IMR-90 (cell line): Measurements from ENCODE around the gene METTL8. TPM values are rescaled to one million over a fixed set of nuclear protein-coding genes. Genes with fewer than 3 reads are reported as not detected.

Experiments
- ATAC-seq: fragments of 200-7000 bp; cut with Tn5 transposase; 2 replicates; pipeline ENCODE4 v1.9.1; 2020; ENCODE audit warnings: low read depth, mild to moderate bottlenecking, moderate library complexity
- BruUV-seq: library from RNA; stranded (reverse); fragments of 400-500 nt; replicated peaks from 2 replicates; lab custom pipeline; 2021; lab: Mats Ljungman, UMichigan
- CTCF ChIA-PET: fragments of 300-600 bp; formaldehyde crosslinking; extraction: SDS; loops from one replicate; lab custom pipeline; 2021; ENCODE audit warnings: antibody characterized with exemption; lab: Yijun Ruan, JAX
- POLR2A ChIA-PET: fragments of 300-600 bp; sonication (Branson Sonifier 250); formaldehyde crosslinking; loops from one replicate; lab custom pipeline; 2022; ENCODE audit warnings: antibody characterized with exemption; ENCODE audit not compliant: unreplicated experiment; lab: Charles Lee
- DNase-seq: peaks from one replicate; pipeline ENCODE4 v3.0.0; 2013
- H2AFZ ChIP-seq: replicated peaks from 2 replicates; pipeline ENCODE3; 2013; ENCODE audit warnings: low read length, mild to moderate bottlenecking; ENCODE audit not compliant: poor library complexity
- H2AK5ac ChIP-seq: 2 replicates; pipeline ENCODE4 v1.6.1; 2013; ENCODE audit warnings: low read depth, low read length, inconsistent platforms
- H2AK9ac ChIP-seq: replicated peaks from 2 replicates; pipeline ENCODE3; 2013; ENCODE audit warnings: mild to moderate bottlenecking, low read depth, low read length, moderate library complexity; ENCODE audit not compliant: poor library complexity
- H2BK120ac ChIP-seq: 2 replicates; pipeline ENCODE4 v1.6.1; 2013; ENCODE audit warnings: low read depth, low read length, inconsistent platforms
- H2BK15ac ChIP-seq: 3 replicates; pipeline ENCODE4 v1.6.1; 2013; ENCODE audit warnings: low read depth, low read length, inconsistent platforms
- H2BK20ac ChIP-seq: 2 replicates; pipeline ENCODE4 v1.6.1; 2013; ENCODE audit warnings: low read depth, mild to moderate bottlenecking, inconsistent platforms, low read length, moderate library complexity
- H2BK5ac ChIP-seq: 2 replicates; pipeline ENCODE4 v1.6.1; 2013; ENCODE audit warnings: mild to moderate bottlenecking, low read depth, low read length, inconsistent platforms; ENCODE audit not compliant: poor library complexity, severe bottlenecking
- H3K14ac ChIP-seq: replicated peaks from 2 replicates; pipeline ENCODE4 v1.6.1; 2013; ENCODE audit warnings: low read depth, low read length, inconsistent platforms
- H3K18ac ChIP-seq: 2 replicates; pipeline ENCODE4 v1.6.1; 2013; ENCODE audit warnings: low read depth, low read length, control low read depth
- H3K23ac ChIP-seq: 2 replicates; pipeline ENCODE4 v1.6.1; 2013; ENCODE audit warnings: low read depth, low read length, inconsistent platforms
- H3K27ac ChIP-seq: 2 replicates; pipeline ENCODE4 v1.5.1; 2013; ENCODE audit warnings: mild to moderate bottlenecking, control low read depth, low read length; ENCODE audit not compliant: insufficient read depth
- H3K27me3 ChIP-seq: 2 replicates; pipeline ENCODE4 v1.6.1; 2013; ENCODE audit warnings: low read length; ENCODE audit not compliant: control insufficient read depth, insufficient read depth
- H3K36me3 ChIP-seq: 2 replicates; pipeline ENCODE4 v1.6.1; 2013; ENCODE audit warnings: low read length, mixed read lengths; ENCODE audit not compliant: control insufficient read depth, insufficient read depth
- H3K4ac ChIP-seq: 2 replicates; pipeline ENCODE4 v1.6.1; 2013; ENCODE audit warnings: low read depth, low read length, inconsistent platforms
- H3K4me1 ChIP-seq: 2 replicates; pipeline ENCODE4 v1.6.1; 2013; ENCODE audit warnings: low read length, mixed read lengths; ENCODE audit not compliant: control insufficient read depth, insufficient read depth
- H3K4me2 ChIP-seq: 2 replicates; pipeline ENCODE4 v1.6.1; 2013; ENCODE audit warnings: low read depth, mild to moderate bottlenecking, control low read depth, low read length, moderate library complexity
- H3K4me3 ChIP-seq: 2 replicates; pipeline ENCODE4 v1.5.1; 2013; ENCODE audit warnings: low read depth, mild to moderate bottlenecking, control low read depth, low read length, moderate library complexity; ENCODE audit not compliant: insufficient read depth
- H3K56ac ChIP-seq: 2 replicates; pipeline ENCODE4 v1.6.1; 2013; ENCODE audit warnings: low read length, inconsistent platforms; ENCODE audit not compliant: insufficient read depth; ENCODE audit errors: extremely low read depth
- H3K79me1 ChIP-seq, 2 experiments: 2 replicates each; pipeline ENCODE4 v1.6.1; 2013; ENCODE audit warnings: low read length in 2 of 2, inconsistent platforms in 1 of 2, low read depth in 1 of 2
- H3K9ac ChIP-seq: 2 replicates; pipeline ENCODE4 v1.6.1; 2013; ENCODE audit warnings: low read depth, low read length, control low read depth
- H3K9me1 ChIP-seq: 2 replicates; pipeline ENCODE4 v1.6.1; 2013; ENCODE audit warnings: low read length, inconsistent platforms; ENCODE audit not compliant: insufficient read depth
- H3K9me3 ChIP-seq: 2 replicates; pipeline ENCODE4 v1.6.1; 2013; ENCODE audit warnings: low read length; ENCODE audit not compliant: control insufficient read depth, insufficient read depth
- H4K20me1 ChIP-seq: 2 replicates; pipeline ENCODE4 v1.6.1; 2013; ENCODE audit warnings: low read length, inconsistent platforms; ENCODE audit not compliant: insufficient read depth
- H4K5ac ChIP-seq: 2 replicates; pipeline ENCODE4 v1.6.1; 2013; ENCODE audit warnings: mild to moderate bottlenecking, low read depth, low read length, control low read depth
- H4K8ac ChIP-seq, 2 experiments: 2 replicates each; pipeline ENCODE4 v1.6.1; 2013; ENCODE audit warnings: low read depth in 2 of 2, low read length in 2 of 2, control low read depth in 1 of 2, inconsistent platforms in 1 of 2
- H4K91ac ChIP-seq: 2 replicates; pipeline ENCODE4 v1.6.1; 2013; ENCODE audit warnings: low read depth, low read length, inconsistent platforms; ENCODE audit not compliant: insufficient read depth
- BHLHE40 ChIP-seq: fragments of 150-350 bp; IDR thresholded peaks from 2 replicates; pipeline ENCODE4 v1.6.1; 2016; ENCODE audit warnings: mild to moderate bottlenecking, low read depth, low read length
- CHD1 ChIP-seq: IDR thresholded peaks from 2 replicates; pipeline ENCODE4 v1.6.1; 2012; ENCODE audit warnings: low read depth, low read length, improper control_type of control experiment
- FOS ChIP-seq: fragments of 150-350 bp; IDR thresholded peaks from 2 replicates; pipeline ENCODE4 v1.6.1; 2016; ENCODE audit warnings: low read depth, low read length
- MAFK ChIP-seq: IDR thresholded peaks from 2 replicates; pipeline ENCODE4 v1.6.1; 2012; ENCODE audit warnings: low read depth, low read length, improper control_type of control experiment
- MAZ ChIP-seq: IDR thresholded peaks from 2 replicates; pipeline ENCODE4 v1.6.1; 2012; ENCODE audit warnings: low read depth, mild to moderate bottlenecking, low read length, improper control_type of control experiment, moderate library complexity, borderline replicate concordance
- MXI1 ChIP-seq: IDR thresholded peaks from 2 replicates; pipeline ENCODE4 v1.6.1; 2012; ENCODE audit warnings: low read depth, mild to moderate bottlenecking, low read length, moderate library complexity, borderline replicate concordance
- POLR2A ChIP-seq: IDR thresholded peaks from 2 replicates; pipeline ENCODE4 v1.6.1; 2012; ENCODE audit warnings: mild to moderate bottlenecking, low read depth, low read length
- RCOR1 ChIP-seq: IDR thresholded peaks from 2 replicates; pipeline ENCODE4 v1.6.1; 2012; ENCODE audit warnings: mild to moderate bottlenecking, low read length, improper control_type of control experiment; ENCODE audit not compliant: insufficient replicate concordance
- RFX5 ChIP-seq: IDR thresholded peaks from 2 replicates; pipeline ENCODE4 v1.8.0; 2012; ENCODE audit warnings: low read depth, mild to moderate bottlenecking, low read length, moderate library complexity
- SMC3 ChIP-seq: fragments of 150-350 bp; IDR thresholded peaks from 2 replicates; pipeline ENCODE4 v1.6.1; 2016; ENCODE audit warnings: low read depth, mild to moderate bottlenecking, antibody characterized with exemption, low read length, moderate library complexity
- WGBS, 2 experiments: methylation state at CpG; one replicate each; pipeline versions ENCODE4 v1.1.5 to v1.1.7; 2013; ENCODE audit warnings: missing lambda C conversion rate in 2 of 2; ENCODE audit not compliant: insufficient read length in 1 of 2; ENCODE audit errors: extremely low coverage in 2 of 2; 5-methylcytosine and 5-hydroxymethylcytosine counted together
- dilution Hi-C: fragments of 300-500 bp; cut with HindIII; formaldehyde crosslinking; loops from one replicate; pipeline ENCODE4 v1.14.3; 2018; ENCODE audit warnings: low sequenced_read_pairs; ENCODE audit not compliant: unreplicated experiment
- in situ Hi-C: fragments of 300-500 bp; cut with MboI; formaldehyde crosslinking; loops from 3 replicates; pipeline ENCODE4 v1.14.3; 2019; ENCODE audit warnings: low sequenced_read_pairs, inconsistent platforms, mixed read lengths
- intact Hi-C: fragments of 100-400 bp; cut with micrococcal nuclease; formaldehyde crosslinking; loops from 2 replicates; pipeline ENCODE4 v1.10.0; 2022
- polyA plus RNA-seq, 3 experiments: library from polyadenylated mRNA; depleted of rRNA; stranded (reverse); fragments of >200 nt; gene quantifications; 2 replicates each; pipeline ENCODE4 v1.2.3, GENCODE V29; 2012; ENCODE audit warnings: low replicate concordance in 1 of 3
- total RNA-seq: library from RNA; depleted of rRNA; stranded (reverse); fragments of >200 nt; gene quantifications from 2 replicates; pipeline ENCODE4 v1.2.3, GENCODE V29; 2012
- TF ChIP-seq, protein P1 (sequence below): fragments of 150-350 bp; IDR thresholded peaks from 2 replicates; pipeline ENCODE4 v1.6.1; 2017; ENCODE audit warnings: mild to moderate bottlenecking, antibody characterized with exemption, low read length, low read depth
- TF ChIP-seq, protein P2 (sequence below): fragments of 150-350 bp; IDR thresholded peaks from 2 replicates; pipeline ENCODE4 v1.6.1; 2016; ENCODE audit warnings: low read depth, mild to moderate bottlenecking, low read length, moderate library complexity, borderline replicate concordance
- TF ChIP-seq, protein P3 (sequence below): conservative IDR thresholded peaks from 2 replicates; pipeline ENCODE4 v1.5.1; 2012; ENCODE audit warnings: mild to moderate bottlenecking, low read depth, low read length, improper control_type of control experiment

METTL8 gene
- total and polyA plus RNA-seq, 2 of the 4 experiments (the other 2 are of a cell fraction) = 6.9 to 10.6 TPM

DNA sequence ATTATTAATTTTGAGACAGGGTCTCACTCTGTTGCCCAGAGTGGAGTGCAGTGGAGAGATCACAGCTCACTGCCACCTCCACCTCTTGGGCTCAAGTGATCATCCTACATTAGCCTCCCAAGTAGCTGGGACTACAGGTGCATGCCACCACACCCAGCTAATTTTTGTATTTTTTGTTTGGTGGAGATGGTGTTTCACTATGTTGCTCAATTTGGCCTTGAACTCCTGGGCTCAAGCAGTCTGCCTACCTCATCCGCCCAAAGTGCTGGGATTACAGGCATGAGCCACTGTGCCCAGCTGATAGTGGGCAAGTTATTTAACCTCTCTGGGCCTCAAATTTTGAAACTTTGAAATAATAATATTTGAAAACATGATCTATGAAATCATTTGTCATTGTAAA is 26.7 kb upstream of the METTL8 start:
- Histone ChIP-seq H2AK9ac (no peak overlapping the region), H3K9ac (no peak overlapping the region), H2AFZ (no peak overlapping the region), H3K4ac (no peak overlapping the region), H4K20me1 (no peaks in the 10 kb centered on the region), H3K9me3 (no peaks in the 10 kb centered on the region), H4K5ac (no peak overlapping the region), H3K4me2 (no peak overlapping the region), H3K4me3 (no peak overlapping the region), H3K36me3 (peaks cover 5% of the 10 kb centered on the region), H3K18ac (no peak overlapping the region), H3K4me1 (no peaks in the 10 kb centered on the region), H3K79me1 (0 out of 4 replicates have a peak, but pooled peaks cover 0 to 4% of the 10 kb centered on the region in 2 experiments), H3K23ac (no peak overlapping the region), H2BK20ac (no peak overlapping the region), H3K27me3 (no peaks in the 10 kb centered on the region), H3K9me1 (no peaks in the 10 kb centered on the region), H2BK15ac (no peak overlapping the region), H3K27ac (no peak overlapping the region), H4K8ac (no peak overlapping the region), H2BK5ac (no peak overlapping the region), H3K14ac (no peak overlapping the region), H2AK5ac (no peak overlapping the region), H2BK120ac (no peak overlapping the region), H3K56ac (no peak overlapping the region), H4K91ac (no peak overlapping the region)
- CTCF ChIA-PET = no interaction called here
- POLR2A ChIA-PET = no interaction called here
- ATAC-seq (no peak), DNase-seq (no peak)
- in situ Hi-C loops = no loop called here
- no CpG with 5 or more reads among the region's 1 CpG for WGBS, 2 experiments
- no peak for TF ChIP-seq POLR2A
- TF ChIP-seq, protein P1, sequence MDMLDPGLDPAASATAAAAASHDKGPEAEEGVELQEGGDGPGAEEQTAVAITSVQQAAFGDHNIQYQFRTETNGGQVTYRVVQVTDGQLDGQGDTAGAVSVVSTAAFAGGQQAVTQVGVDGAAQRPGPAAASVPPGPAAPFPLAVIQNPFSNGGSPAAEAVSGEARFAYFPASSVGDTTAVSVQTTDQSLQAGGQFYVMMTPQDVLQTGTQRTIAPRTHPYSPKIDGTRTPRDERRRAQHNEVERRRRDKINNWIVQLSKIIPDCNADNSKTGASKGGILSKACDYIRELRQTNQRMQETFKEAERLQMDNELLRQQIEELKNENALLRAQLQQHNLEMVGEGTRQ = no peak
- TF ChIP-seq CHD1 = no peak
- TF ChIP-seq, protein P2, sequence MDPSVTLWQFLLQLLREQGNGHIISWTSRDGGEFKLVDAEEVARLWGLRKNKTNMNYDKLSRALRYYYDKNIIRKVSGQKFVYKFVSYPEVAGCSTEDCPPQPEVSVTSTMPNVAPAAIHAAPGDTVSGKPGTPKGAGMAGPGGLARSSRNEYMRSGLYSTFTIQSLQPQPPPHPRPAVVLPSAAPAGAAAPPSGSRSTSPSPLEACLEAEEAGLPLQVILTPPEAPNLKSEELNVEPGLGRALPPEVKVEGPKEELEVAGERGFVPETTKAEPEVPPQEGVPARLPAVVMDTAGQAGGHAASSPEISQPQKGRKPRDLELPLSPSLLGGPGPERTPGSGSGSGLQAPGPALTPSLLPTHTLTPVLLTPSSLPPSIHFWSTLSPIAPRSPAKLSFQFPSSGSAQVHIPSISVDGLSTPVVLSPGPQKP = no peak
- TF ChIP-seq, protein P3, sequence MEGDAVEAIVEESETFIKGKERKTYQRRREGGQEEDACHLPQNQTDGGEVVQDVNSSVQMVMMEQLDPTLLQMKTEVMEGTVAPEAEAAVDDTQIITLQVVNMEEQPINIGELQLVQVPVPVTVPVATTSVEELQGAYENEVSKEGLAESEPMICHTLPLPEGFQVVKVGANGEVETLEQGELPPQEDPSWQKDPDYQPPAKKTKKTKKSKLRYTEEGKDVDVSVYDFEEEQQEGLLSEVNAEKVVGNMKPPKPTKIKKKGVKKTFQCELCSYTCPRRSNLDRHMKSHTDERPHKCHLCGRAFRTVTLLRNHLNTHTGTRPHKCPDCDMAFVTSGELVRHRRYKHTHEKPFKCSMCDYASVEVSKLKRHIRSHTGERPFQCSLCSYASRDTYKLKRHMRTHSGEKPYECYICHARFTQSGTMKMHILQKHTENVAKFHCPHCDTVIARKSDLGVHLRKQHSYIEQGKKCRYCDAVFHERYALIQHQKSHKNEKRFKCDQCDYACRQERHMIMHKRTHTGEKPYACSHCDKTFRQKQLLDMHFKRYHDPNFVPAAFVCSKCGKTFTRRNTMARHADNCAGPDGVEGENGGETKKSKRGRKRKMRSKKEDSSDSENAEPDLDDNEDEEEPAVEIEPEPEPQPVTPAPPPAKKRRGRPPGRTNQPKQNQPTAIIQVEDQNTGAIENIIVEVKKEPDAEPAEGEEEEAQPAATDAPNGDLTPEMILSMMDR = no peak
- TF ChIP-seq MAZ = no peak
- TF ChIP-seq FOS = no peak
- no peak for TF ChIP-seq MXI1
- no peak for TF ChIP-seq SMC3
- TF ChIP-seq BHLHE40 = no peak
- no peak for TF ChIP-seq MAFK
- TF ChIP-seq RCOR1 = no peak
- no peak for TF ChIP-seq RFX5
- BruUV-seq = no TSS peak
- intact Hi-C loops = no loop called here
- dilution Hi-C loops = no loop called here
